ENCODE results near the gene RNF32. TPM values are rescaled to one million over a fixed set of nuclear protein-coding genes. Genes with fewer than 3 reads are reported as not detected.
"Not testable (repeated sequence)": the region's sequence is repeated elsewhere in the genome, so short reads cannot be mapped to it uniquely, and the experiment has no call there.

RNF32 gene
- total and polyA plus RNA-seq, 12 donors, result 0.26 to 8.5 (median 0.92) TPM

- TF ChIP-seq POLR2A (IDR thresholded peaks at IDR 0.05) (no peak), CTCF (IDR thresholded peaks at IDR 0.05) (no peak)
- H3K27ac ChIP-seq, result no peak overlapping the region
- H3K4me3 ChIP-seq, result no peak overlapping the region
- intact Hi-C loops (cut with DNase I), result no loop called here
- DNase-seq, result no peak
- no peaks in the 10 kb centered on the region for H3K27me3 ChIP-seq
- H3K4me1 ChIP-seq (replicated peaks in 1 of 2), result no peaks in the 10 kb centered on the region
- no peaks in the 10 kb centered on the region for H3K9me3 ChIP-seq (replicated peaks in 1 of 3)
- no peaks in the 10 kb centered on the region for H3K36me3 ChIP-seq (replicated peaks in 1 of 2)
These were observed 12.0 kb upstream of the RNF32 start for GRCh38 chr7:156628562-156628961.

- H3K27me3 ChIP-seq, result no peaks in the 10 kb centered on the region
- DNase-seq, result no peak
- WGBS, 4 donors, result 92 to 100% (median 96%) methylated on average over 2 of the region's 2 CpGs
- TF ChIP-seq CTCF (IDR thresholded peaks at IDR 0.05) (no peak), POLR2A (IDR thresholded peaks at IDR 0.05) (no peak)
- H3K36me3 ChIP-seq (replicated peaks in 1 of 2), result no peaks in the 10 kb centered on the region
- intact Hi-C loops (cut with DNase I), result no loop called here
- H3K4me1 ChIP-seq (replicated peaks in 1 of 2), result no peaks in the 10 kb centered on the region
- no peaks in the 10 kb centered on the region for H3K9me3 ChIP-seq (replicated peaks in 1 of 3)
- no peak overlapping the region for H3K4me3 ChIP-seq
- H3K27ac ChIP-seq, result no peak overlapping the region
These were observed 10.7 kb upstream of the RNF32 start for GRCh38 chr7:156629873-156630272.

GRCh38 chr7:156634117-156634516, 6.5 kb upstream of the RNF32 start:
- intact Hi-C loops (cut with DNase I), result no loop called here
- Histone ChIP-seq H3K9me3 (replicated peaks in 1 of 3) (no peaks in the 10 kb centered on the region), H3K4me3 (no peak overlapping the region), H3K36me3 (replicated peaks in 1 of 2) (no peaks in the 10 kb centered on the region), H3K4me1 (replicated peaks in 1 of 2) (no peaks in the 10 kb centered on the region), H3K27me3 (no peaks in the 10 kb centered on the region), H3K27ac (no peak overlapping the region)
- no peak for TF ChIP-seq CTCF (IDR thresholded peaks at IDR 0.05)
- no peak for TF ChIP-seq POLR2A (IDR thresholded peaks at IDR 0.05)
- 74 to 87% (median 83%) methylated on average over 3 of the region's 3 CpGs for WGBS, 4 donors
- DNase-seq, result no peak

- intact Hi-C loops (cut with DNase I), result no loop called here
- no peak overlapping the region for H3K4me3 ChIP-seq
- H3K9me3 ChIP-seq (replicated peaks in 1 of 3), result no peaks in the 10 kb centered on the region
- no peak for DNase-seq
- 89 to 92% (median 90%) methylated on average over 7 of the region's 7 CpGs for WGBS, 4 donors
- H3K4me1 ChIP-seq (replicated peaks in 1 of 2), result peaks cover 7 to 9% of the 10 kb centered on the region in 2 donors
- TF ChIP-seq CTCF (IDR thresholded peaks at IDR 0.05), result no peak
- TF ChIP-seq POLR2A (IDR thresholded peaks at IDR 0.05), result no peak
- no peaks in the 10 kb centered on the region for H3K36me3 ChIP-seq (replicated peaks in 1 of 2)
- no peak overlapping the region for H3K27ac ChIP-seq
- H3K27me3 ChIP-seq, result no peaks in the 10 kb centered on the region
These were observed 4.8 kb upstream of the RNF32 start for GRCh38 chr7:156635529-156636385.

- DNase-seq; H3K27me3 ChIP-seq; intact Hi-C loops (cut with DNase I); H3K36me3 ChIP-seq (replicated peaks in 1 of 2); H3K9me3 ChIP-seq (replicated peaks in 1 of 3); H3K27ac ChIP-seq; H3K4me3 ChIP-seq: not testable (repeated sequence)
- H3K4me1 ChIP-seq (replicated peaks in 1 of 2), result peaks cover 11 to 15% of the 10 kb centered on the region in 2 donors
- 89 to 99% (median 99%) methylated on average over 7 of the region's 7 CpGs for WGBS, 4 donors
These were observed 3.5 kb upstream of the RNF32 start for GRCh38 chr7:156637093-156637492.
